Activated CD4-positive, alpha-beta memory T cell treated with anti-CD3 and anti-CD28 coated beads, Interleukin-2, amount 10 ng/mL, durations not matched to agents 7 days and 5 days (primary cell): ENCODE data around the gene C6orf52. TPM values are rescaled to one million over a fixed set of nuclear protein-coding genes. Genes with fewer than 3 reads are reported as not detected.
"Not testable (repeated sequence)": the region's sequence is repeated elsewhere in the genome, so short reads cannot be mapped to it uniquely, and the experiment has no call there.

Source experiments
- CTCF ChIA-PET: fragments of 350-600 bp; sonication (Branson Sonifier 250); formaldehyde crosslinking; loops from one replicate; lab custom pipeline; 2021; ENCODE audit warnings: antibody characterized with exemption, inconsistent platforms; lab: Charles Lee
- POLR2A ChIA-PET: fragments of 350-600 bp; sonication (Branson Sonifier 250); formaldehyde crosslinking; loops from one replicate; lab custom pipeline; 2021; ENCODE audit warnings: antibody characterized with exemption; lab: Charles Lee
- DNase-seq: peaks from one replicate; pipeline ENCODE4 v3.0.0-alpha.2; 2020
- H3K27ac Mint-ChIP-seq: one replicate; pipeline ENCODE4 v1.8.0; 2021; ENCODE audit warnings: mild to moderate bottlenecking, mixed read lengths
- H3K27me3 Mint-ChIP-seq: one replicate; pipeline ENCODE4 v1.8.0; 2021; ENCODE audit warnings: mixed read lengths
- H3K36me3 Mint-ChIP-seq: one replicate; pipeline ENCODE4 v1.8.0; 2021; ENCODE audit warnings: low read depth, mixed read lengths
- H3K4me1 Mint-ChIP-seq: one replicate; pipeline ENCODE4 v1.8.0; 2021; ENCODE audit warnings: mixed read lengths
- H3K4me3 Mint-ChIP-seq: one replicate; pipeline ENCODE4 v1.8.0; 2021; ENCODE audit warnings: mild to moderate bottlenecking, mixed read lengths
- H3K9me3 Mint-ChIP-seq: one replicate; pipeline ENCODE4 v1.8.0; 2021; ENCODE audit warnings: mixed read lengths
- total RNA-seq, 2 experiments: library from RNA; stranded (reverse); gene quantifications; one replicate each; pipeline ENCODE4 v1.2.3, GENCODE V29; 2021

The C6orf52 gene
- total RNA-seq, 2 experiments from 2014 or later: 0.88 to 1.6 TPM

GRCh38 chr6:10692965-10693538 is 1.4 kb downstream of the C6orf52 start:
- ChIA-PET CTCF (no interaction called here), POLR2A (interaction anchor here (2.5 to 3.4 kb wide), 3 partner anchors 10 to 55 kb away, joined by 8 to 79 read pairs (median 39); partner anchors contain the start of genes TMEM14B and TMEM14C)
- H3K4me3 Mint-ChIP-seq: peak overlapping the region; percentile 86
- DNase-seq: no peak
- peak overlapping the region; percentile 53 for H3K27ac Mint-ChIP-seq
- H3K4me1 Mint-ChIP-seq: peaks cover 34% of the 10 kb centered on the region
- H3K9me3 Mint-ChIP-seq: no peaks in the 10 kb centered on the region
- H3K36me3 Mint-ChIP-seq: peaks cover 13% of the 10 kb centered on the region
- H3K27me3 Mint-ChIP-seq: no peaks in the 10 kb centered on the region

- ChIA-PET POLR2A (interaction anchor here (1.3 kb wide), 1 partner anchor 30 kb away, joined by 5 read pairs; no protein-coding TSS in a partner anchor), CTCF (no interaction called here)
- H3K4me3 Mint-ChIP-seq: no peak overlapping the region
- no peak overlapping the region for H3K27ac Mint-ChIP-seq
- H3K36me3 Mint-ChIP-seq: peaks cover 4% of the 10 kb centered on the region
- DNase-seq: no peak
- peaks cover 4% of the 10 kb centered on the region for H3K27me3 Mint-ChIP-seq
- no peaks in the 10 kb centered on the region for H3K9me3 Mint-ChIP-seq
- peaks cover 20% of the 10 kb centered on the region for H3K4me1 Mint-ChIP-seq
Observed at GRCh38 chr6:10690651-10691445, 3.6 kb downstream of the C6orf52 start.

GRCh38 chr6:10687582-10687981 is 6.8 kb downstream of the C6orf52 start:
- ChIA-PET POLR2A (no interaction called here), CTCF (no interaction called here)
- Mint-ChIP-seq H3K27me3 (peaks cover 14% of the 10 kb centered on the region), H3K4me1 (peaks cover 18% of the 10 kb centered on the region), H3K4me3 (no peak overlapping the region), H3K36me3 (no peaks in the 10 kb centered on the region), H3K9me3 (no peaks in the 10 kb centered on the region), H3K27ac (no peak overlapping the region)
- DNase-seq: no peak

- ChIA-PET POLR2A (no interaction called here), CTCF (no interaction called here)
- DNase-seq: no peak
- Mint-ChIP-seq H3K36me3 (no peaks in the 10 kb centered on the region), H3K4me3 (no peak overlapping the region), H3K27me3 (peaks cover 14% of the 10 kb centered on the region), H3K9me3 (no peaks in the 10 kb centered on the region), H3K27ac (no peak overlapping the region), H3K4me1 (peaks cover 21% of the 10 kb centered on the region)
Observed at GRCh38 chr6:10686901-10687300, 7.5 kb downstream of the C6orf52 start.

- CTCF ChIA-PET: no interaction called here
- no peak overlapping the region for H3K4me3 Mint-ChIP-seq
- H3K4me1 Mint-ChIP-seq: peaks cover 21% of the 10 kb centered on the region
- no peaks in the 10 kb centered on the region for H3K36me3 Mint-ChIP-seq
- POLR2A ChIA-PET: no interaction called here
- H3K27ac Mint-ChIP-seq: no peak overlapping the region
- DNase-seq: no peak
- peaks cover 14% of the 10 kb centered on the region for H3K27me3 Mint-ChIP-seq
- H3K9me3 Mint-ChIP-seq: no peaks in the 10 kb centered on the region
Observed at GRCh38 chr6:10685092-10685915, 9.1 kb downstream of the C6orf52 start.

GRCh38 chr6:10684618-10685017 is 9.8 kb downstream of the C6orf52 start:
- peaks cover 14% of the 10 kb centered on the region for H3K27me3 Mint-ChIP-seq
- H3K27ac Mint-ChIP-seq: no peak overlapping the region
- DNase-seq: no peak
- peaks cover 21% of the 10 kb centered on the region for H3K4me1 Mint-ChIP-seq
- no peaks in the 10 kb centered on the region for H3K36me3 Mint-ChIP-seq
- CTCF ChIA-PET: no interaction called here
- H3K4me3 Mint-ChIP-seq: no peak overlapping the region
- POLR2A ChIA-PET: no interaction called here
- no peaks in the 10 kb centered on the region for H3K9me3 Mint-ChIP-seq

GRCh38 chr6:10682355-10682988 is 11.9 kb downstream of the C6orf52 start:
- CTCF ChIA-PET: no interaction called here
- no peak overlapping the region for H3K4me3 Mint-ChIP-seq

GRCh38 chr6:10681795-10682194 is 12.6 kb downstream of the C6orf52 start:
- no peak overlapping the region for H3K27ac Mint-ChIP-seq
- H3K9me3 Mint-ChIP-seq: no peaks in the 10 kb centered on the region
- peaks cover 21% of the 10 kb centered on the region for H3K4me1 Mint-ChIP-seq
- ChIA-PET POLR2A (no interaction called here), CTCF (no interaction called here)
- H3K27me3 Mint-ChIP-seq: peaks cover 12% of the 10 kb centered on the region
- no peak overlapping the region for H3K4me3 Mint-ChIP-seq
- no peaks in the 10 kb centered on the region for H3K36me3 Mint-ChIP-seq
- DNase-seq: no peak

More at GRCh38 chr6:10682355-10682988, 11.9 kb downstream of the C6orf52 start:
- Mint-ChIP-seq H3K4me1 (peaks cover 21% of the 10 kb centered on the region), H3K27me3 (peaks cover 14% of the 10 kb centered on the region), H3K36me3 (no peaks in the 10 kb centered on the region), H3K27ac (no peak overlapping the region), H3K9me3 (no peaks in the 10 kb centered on the region)
- POLR2A ChIA-PET: interaction anchor here (1.4 to 1.9 kb wide), 3 partner anchors 10 to 38 kb away, joined by 5 to 8 read pairs (median 7); partner anchors contain the start of genes C6orf52 and PAK1IP1
- no peak for DNase-seq

GRCh38 chr6:10678456-10678855 is 16.0 kb downstream of the C6orf52 start:
- no peak overlapping the region for H3K27ac Mint-ChIP-seq
- no peaks in the 10 kb centered on the region for H3K36me3 Mint-ChIP-seq
- H3K9me3 Mint-ChIP-seq: no peaks in the 10 kb centered on the region
- ChIA-PET CTCF (no interaction called here), POLR2A (no interaction called here)
- DNase-seq: no peak
- H3K4me1 Mint-ChIP-seq: peaks cover 10% of the 10 kb centered on the region
- H3K27me3 Mint-ChIP-seq: no peaks in the 10 kb centered on the region
- no peak overlapping the region for H3K4me3 Mint-ChIP-seq

GRCh38 chr6:10676403-10676802 is 18.0 kb downstream of the C6orf52 start:
- H3K27me3 Mint-ChIP-seq: peaks cover 4% of the 10 kb centered on the region
- no peak overlapping the region for H3K4me3 Mint-ChIP-seq
- H3K27ac Mint-ChIP-seq: no peak overlapping the region
- ChIA-PET POLR2A (no interaction called here), CTCF (no interaction called here)
- H3K36me3 Mint-ChIP-seq: no peaks in the 10 kb centered on the region
- no peaks in the 10 kb centered on the region for H3K9me3 Mint-ChIP-seq
- H3K4me1 Mint-ChIP-seq: no peaks in the 10 kb centered on the region
- DNase-seq: no peak

- Mint-ChIP-seq H3K27ac (no peak overlapping the region), H3K4me3 (no peak overlapping the region), H3K4me1 (peaks cover 1% of the 10 kb centered on the region), H3K9me3 (no peaks in the 10 kb centered on the region), H3K36me3 (no peaks in the 10 kb centered on the region), H3K27me3 (peaks cover 28% of the 10 kb centered on the region)
- ChIA-PET POLR2A (no interaction called here), CTCF (no interaction called here)
- no peak for DNase-seq
Observed at GRCh38 chr6:10668126-10668917, 26.1 kb downstream of the C6orf52 start.

GRCh38 chr6:10665595-10665994 is 28.8 kb downstream of the C6orf52 start:
- H3K27ac Mint-ChIP-seq, H3K4me1 Mint-ChIP-seq, H3K4me3 Mint-ChIP-seq, H3K9me3 Mint-ChIP-seq, H3K36me3 Mint-ChIP-seq, CTCF ChIA-PET, DNase-seq: not testable (repeated sequence)
- H3K27me3 Mint-ChIP-seq: peaks cover 24% of the 10 kb centered on the region
- POLR2A ChIA-PET: interaction anchor here (0.7 kb wide), 1 partner anchor 100 kb away, joined by 3 read pairs; no protein-coding TSS in a partner anchor
